AG09319 (cell line): ENCODE results near the gene PLA1A.
A peak's percentile ranks its signal among the peaks of the same experiment; 100 is the strongest.

Experiments
- DNase-seq: peaks from one replicate; pipeline ENCODE4 v3.0.0-alpha.2; 2010; ENCODE audit warnings: low read depth; ENCODE audit errors: extremely low read depth
- TF ChIP-seq, protein P1 (sequence below): IDR thresholded peaks from 2 replicates; pipeline ENCODE4 v1.5.1; 2011; ENCODE audit warnings: low read depth, mild to moderate bottlenecking, inconsistent platforms, low read length, moderate library complexity

PLA1A gene

DNA sequence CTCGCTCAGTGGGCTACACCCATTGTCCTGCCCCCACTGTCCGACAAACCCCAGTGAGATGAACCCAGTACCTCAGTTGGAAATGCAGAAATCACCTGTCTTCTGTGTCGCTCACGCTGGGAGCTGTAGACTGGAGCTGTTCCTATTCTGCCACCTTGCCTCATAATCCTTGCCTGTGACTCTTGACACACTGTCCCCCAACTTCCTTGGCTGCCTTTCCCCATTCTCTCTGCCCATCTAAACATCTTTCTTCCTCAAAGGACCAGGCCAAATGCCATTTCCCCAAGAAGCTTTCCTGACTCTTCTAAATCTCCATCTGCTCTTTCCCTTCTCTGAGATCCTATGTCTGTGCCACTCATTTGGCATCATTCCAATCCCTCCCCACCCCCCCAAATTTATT lies 28.5 kb upstream of the PLA1A start:
- TF ChIP-seq, protein P1, sequence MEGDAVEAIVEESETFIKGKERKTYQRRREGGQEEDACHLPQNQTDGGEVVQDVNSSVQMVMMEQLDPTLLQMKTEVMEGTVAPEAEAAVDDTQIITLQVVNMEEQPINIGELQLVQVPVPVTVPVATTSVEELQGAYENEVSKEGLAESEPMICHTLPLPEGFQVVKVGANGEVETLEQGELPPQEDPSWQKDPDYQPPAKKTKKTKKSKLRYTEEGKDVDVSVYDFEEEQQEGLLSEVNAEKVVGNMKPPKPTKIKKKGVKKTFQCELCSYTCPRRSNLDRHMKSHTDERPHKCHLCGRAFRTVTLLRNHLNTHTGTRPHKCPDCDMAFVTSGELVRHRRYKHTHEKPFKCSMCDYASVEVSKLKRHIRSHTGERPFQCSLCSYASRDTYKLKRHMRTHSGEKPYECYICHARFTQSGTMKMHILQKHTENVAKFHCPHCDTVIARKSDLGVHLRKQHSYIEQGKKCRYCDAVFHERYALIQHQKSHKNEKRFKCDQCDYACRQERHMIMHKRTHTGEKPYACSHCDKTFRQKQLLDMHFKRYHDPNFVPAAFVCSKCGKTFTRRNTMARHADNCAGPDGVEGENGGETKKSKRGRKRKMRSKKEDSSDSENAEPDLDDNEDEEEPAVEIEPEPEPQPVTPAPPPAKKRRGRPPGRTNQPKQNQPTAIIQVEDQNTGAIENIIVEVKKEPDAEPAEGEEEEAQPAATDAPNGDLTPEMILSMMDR = no peak

DNA sequence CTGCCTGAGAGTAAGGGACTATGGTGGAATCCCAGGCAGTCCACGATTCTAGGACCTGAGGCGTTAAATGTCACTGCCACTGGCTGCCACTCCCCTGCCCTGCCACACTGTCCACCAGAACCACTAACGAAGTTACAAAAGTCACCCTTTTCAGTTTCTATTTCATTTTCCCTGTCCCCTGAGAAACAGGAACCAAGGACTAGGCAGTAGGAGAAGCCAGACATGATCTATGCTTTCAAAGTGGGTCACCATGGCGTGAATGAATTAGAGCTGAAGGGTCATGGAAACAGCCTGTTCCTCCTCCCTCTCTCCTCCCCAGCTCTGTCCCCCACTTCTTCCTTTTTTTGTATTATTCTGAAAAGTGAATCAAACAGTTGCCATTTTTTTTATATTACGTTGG lies 27.5 kb upstream of the PLA1A start:
- TF ChIP-seq, protein P1 = no peak
- no peak for DNase-seq

More for the DNA sequence above, 28.5 kb upstream of the PLA1A start:
- DNase-seq = no peak

DNA sequence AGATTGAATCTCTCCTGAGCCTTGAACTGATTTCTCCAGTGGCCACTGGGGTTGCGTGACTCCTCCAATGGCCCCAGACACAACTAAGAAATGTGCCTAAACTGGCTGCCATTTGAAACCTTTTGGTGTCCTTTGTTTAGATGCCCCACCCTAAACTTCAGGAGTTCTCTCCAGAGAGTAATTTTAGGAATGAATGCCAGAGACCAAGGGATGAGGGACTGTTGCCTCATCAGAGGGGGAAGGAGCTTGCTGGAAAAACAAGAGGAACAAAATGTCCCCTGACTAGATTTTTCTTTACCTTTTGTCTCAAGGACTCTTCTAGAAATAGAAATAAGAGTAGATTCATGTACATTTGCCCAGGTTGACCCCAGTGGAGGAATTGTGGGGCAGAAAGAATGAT lies 26.5 kb upstream of the PLA1A start:
- TF ChIP-seq, protein P1 = no peak
- DNase-seq = no peak

DNA sequence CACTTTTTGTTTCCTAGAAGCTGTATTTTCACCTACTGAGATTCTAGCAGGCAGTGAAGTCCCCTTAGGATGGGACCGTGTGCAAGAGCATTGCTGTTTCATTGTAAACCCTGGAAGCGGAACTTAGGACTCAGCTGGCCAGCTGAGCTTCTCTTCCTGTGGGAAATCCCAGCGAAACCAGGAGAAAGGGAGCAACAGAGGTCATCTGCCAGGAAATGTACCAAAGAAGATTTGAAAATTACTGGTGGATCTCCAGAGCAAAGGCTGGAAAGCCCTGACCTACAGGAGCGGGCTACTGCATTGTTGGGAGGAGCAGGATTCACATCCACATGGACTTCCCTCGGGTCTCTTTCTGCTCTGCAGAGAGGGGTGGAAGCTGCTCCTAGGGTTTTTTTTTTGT lies 26.0 kb upstream of the PLA1A start:
- TF ChIP-seq, protein P1 = no peak
- DNase-seq = no peak

DNA sequence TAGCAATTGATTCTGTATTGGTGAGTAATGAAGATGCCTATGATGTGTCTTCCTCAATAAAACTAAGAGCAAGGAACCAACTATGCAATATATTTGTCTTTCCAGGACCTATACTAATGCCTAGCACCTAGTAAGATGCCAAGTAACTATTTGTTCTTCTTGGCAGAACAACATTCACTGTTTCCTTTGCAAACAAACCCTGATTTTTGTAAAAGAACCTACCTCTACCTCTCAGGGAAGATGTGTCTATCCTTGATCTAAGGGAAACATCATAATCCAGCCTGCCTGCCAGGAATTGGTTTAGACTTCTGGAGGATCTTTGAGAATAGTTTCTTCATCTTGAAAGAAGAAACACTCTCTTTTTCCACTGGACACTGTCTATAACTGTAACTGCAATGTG lies 22.2 kb upstream of the PLA1A start:
- TF ChIP-seq, protein P1 = no peak

DNA sequence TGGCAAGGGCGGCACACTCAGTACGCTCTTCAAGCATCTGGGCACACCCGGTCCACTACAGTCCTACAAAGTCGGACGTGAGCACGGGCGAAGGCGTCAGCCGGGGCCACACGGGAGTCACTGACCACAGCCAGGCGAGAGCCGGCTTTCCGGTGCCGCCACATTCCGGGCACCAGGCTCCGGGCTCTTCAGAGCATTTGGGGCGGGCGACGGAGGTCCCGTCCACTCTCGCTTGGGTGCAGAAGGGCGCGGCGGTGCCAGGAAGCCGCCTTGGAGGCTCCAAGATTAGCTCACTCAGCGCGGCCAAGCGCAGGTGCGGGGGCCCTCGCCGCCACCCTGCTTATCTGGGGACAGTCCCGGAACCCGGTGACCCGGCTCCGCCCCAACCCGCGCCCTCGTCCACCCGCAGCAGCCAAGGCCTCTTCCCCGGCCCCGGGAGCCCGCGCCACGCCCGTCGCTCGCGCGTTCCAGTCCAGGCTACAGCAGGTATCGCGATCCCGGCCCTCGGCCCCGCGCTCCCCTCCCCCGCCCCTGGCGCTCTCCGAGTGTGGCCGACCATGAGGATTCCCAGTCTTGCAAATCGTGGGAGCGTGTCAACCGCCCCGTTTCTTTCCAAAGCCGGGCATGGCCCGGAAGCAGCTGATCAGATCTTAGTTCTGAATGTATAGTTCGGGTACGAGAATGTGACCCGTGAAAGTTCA lies 18.2 kb upstream of the PLA1A start, which contains the start of gene ADPRH:
Gene ADPRH, plus strand, starts transcription at position 127 of the 701 bp plus-strand sequence. CDS start 2,678 bp downstream, outside the sequence.
- TF ChIP-seq, protein P1 = no peak
- DNase-seq = peak; percentile 12

More for the DNA sequence above, 22.2 kb upstream of the PLA1A start:
- DNase-seq = no peak

DNA sequence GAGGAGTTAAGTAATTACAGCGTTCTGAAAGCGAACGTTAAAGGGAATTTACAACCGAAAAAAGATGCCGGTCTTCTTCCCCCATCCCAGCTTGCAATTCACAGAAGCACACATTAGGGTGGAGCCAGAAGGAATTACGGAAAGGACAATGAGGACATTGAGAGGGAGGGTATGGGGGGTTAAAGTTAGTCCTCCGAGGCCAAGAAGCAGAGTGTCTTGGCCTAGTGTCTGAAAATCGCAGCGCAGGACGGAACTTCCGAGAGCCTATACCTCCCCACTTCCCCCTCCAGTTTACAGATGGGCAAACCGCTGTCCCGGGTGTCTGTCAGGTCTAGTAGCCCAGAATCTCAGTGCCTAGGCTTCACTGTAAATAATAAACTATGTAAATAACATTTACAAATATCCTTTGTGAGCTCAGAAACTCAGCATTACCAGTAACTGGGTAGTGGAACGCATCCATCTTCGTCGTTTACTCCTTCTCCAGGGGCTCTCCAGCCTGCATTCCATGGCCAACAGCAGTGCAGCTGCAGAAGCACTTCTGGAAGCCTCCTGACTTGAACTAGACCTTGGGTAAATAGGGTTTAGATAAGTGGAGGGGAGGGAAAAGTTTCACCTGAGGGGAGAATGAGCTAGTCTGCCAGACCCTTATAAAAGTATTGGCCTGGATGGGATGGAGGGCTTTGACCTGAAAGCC lies 17.5 kb upstream of the PLA1A start:
- TF ChIP-seq, protein P1 = no peak
- DNase-seq = no peak
